H9 (cell line): Measurements from ENCODE around the gene VWA5B1. TPM values are rescaled to one million over a fixed set of nuclear protein-coding genes. Genes with fewer than 3 reads are reported as not detected.

Experiments used
- DNase-seq: peaks from one replicate; pipeline ENCODE4 v3.0.0-alpha.2; 2017
- H2AFZ ChIP-seq: one replicate; pipeline ENCODE4 v1.6.1; 2013; ENCODE audit warnings: mild to moderate bottlenecking, low read length, control low read depth, moderate library complexity
- H2AK5ac ChIP-seq: 2 replicates; pipeline ENCODE4 v1.6.1; 2013; ENCODE audit warnings: low read length, control low read depth, mixed read lengths; ENCODE audit not compliant: insufficient read length
- H2BK120ac ChIP-seq: one replicate; pipeline ENCODE4 v1.6.1; 2013; ENCODE audit warnings: low read depth, mild to moderate bottlenecking, low read length, control low read depth, inconsistent platforms; ENCODE audit not compliant: poor library complexity, severe bottlenecking
- H2BK12ac ChIP-seq: 2 replicates; pipeline ENCODE4 v1.6.1; 2013; ENCODE audit warnings: low read length, control low read depth, mixed read lengths, low read depth; ENCODE audit not compliant: insufficient read length
- H2BK15ac ChIP-seq: 2 replicates; pipeline ENCODE4 v1.6.1; 2013; ENCODE audit warnings: low read depth, low read length, control low read depth
- H2BK20ac ChIP-seq: one replicate; pipeline ENCODE4 v1.6.1; 2013; ENCODE audit warnings: low read depth, mild to moderate bottlenecking, low read length, control low read depth, inconsistent platforms; ENCODE audit not compliant: poor library complexity, severe bottlenecking
- H2BK5ac ChIP-seq: 2 replicates; pipeline ENCODE4 v1.6.1; 2013; ENCODE audit warnings: low read length, control low read depth, mixed read lengths; ENCODE audit not compliant: insufficient read length
- H3K14ac ChIP-seq: 2 replicates; pipeline ENCODE4 v1.6.1; 2013; ENCODE audit warnings: low read length, control low read depth; ENCODE audit not compliant: insufficient read depth
- H3K18ac ChIP-seq: 2 replicates; pipeline ENCODE4 v1.6.1; 2013; ENCODE audit warnings: low read depth, mild to moderate bottlenecking, mixed read lengths, low read length, control low read depth; ENCODE audit not compliant: insufficient read length
- H3K23ac ChIP-seq: 2 replicates; pipeline ENCODE4 v1.6.1; 2013; ENCODE audit warnings: low read length, control low read depth, mixed read lengths, low read depth; ENCODE audit not compliant: insufficient read length
- H3K23me2 ChIP-seq: 2 replicates; pipeline ENCODE4 v1.6.1; 2013; ENCODE audit warnings: low read depth, mild to moderate bottlenecking, mixed read lengths, low read length, control low read depth; ENCODE audit not compliant: insufficient read length, poor library complexity, severe bottlenecking
- H3K27ac ChIP-seq: 2 replicates; pipeline ENCODE4 v1.5.1; 2013; ENCODE audit warnings: low read length, control low read depth, mixed read lengths, low read depth; ENCODE audit not compliant: insufficient read length
- H3K27me3 ChIP-seq: 2 replicates; pipeline ENCODE4 v1.6.1; 2013; ENCODE audit warnings: low read length, control low read depth, inconsistent platforms; ENCODE audit not compliant: insufficient read depth
- H3K4ac ChIP-seq: 2 replicates; pipeline ENCODE4 v1.6.1; 2013; ENCODE audit warnings: low read depth, mild to moderate bottlenecking, control low read depth, inconsistent platforms, low read length, moderate library complexity
- H3K4me1 ChIP-seq: 2 replicates; pipeline ENCODE4 v1.6.1; 2013; ENCODE audit warnings: low read length, control low read depth, inconsistent platforms; ENCODE audit not compliant: insufficient read depth
- H3K4me2 ChIP-seq: 2 replicates; pipeline ENCODE4 v1.6.1; 2013; ENCODE audit warnings: low read length, control low read depth, mixed read lengths; ENCODE audit not compliant: insufficient read length, insufficient read depth
- H3K56ac ChIP-seq: 2 replicates; pipeline ENCODE4 v1.6.1; 2013; ENCODE audit warnings: low read depth, mild to moderate bottlenecking, mixed read lengths, low read length, control low read depth; ENCODE audit not compliant: insufficient read length
- H3K79me1 ChIP-seq: 2 replicates; pipeline ENCODE4 v1.6.1; 2013; ENCODE audit warnings: low read depth, mild to moderate bottlenecking, moderate library complexity, low read length, control low read depth, inconsistent platforms; ENCODE audit not compliant: insufficient read depth, poor library complexity, severe bottlenecking
- H3K79me2 ChIP-seq: 2 replicates; pipeline ENCODE4 v1.6.1; 2013; ENCODE audit warnings: low read length, control low read depth, inconsistent platforms; ENCODE audit not compliant: insufficient read depth
- H3K9ac ChIP-seq: 2 replicates; pipeline ENCODE4 v1.6.1; 2013; ENCODE audit warnings: low read length, control low read depth, mixed read lengths; ENCODE audit not compliant: insufficient read length; ENCODE audit errors: extremely low read depth
- H3K9me3 ChIP-seq: one replicate; pipeline ENCODE4 v1.6.1; 2013; ENCODE audit warnings: low read depth, low read length, inconsistent platforms; ENCODE audit not compliant: control insufficient read depth
- H3T11ph ChIP-seq: one replicate; pipeline ENCODE4 v1.6.1; 2013; ENCODE audit warnings: mild to moderate bottlenecking, low read length, control low read depth, inconsistent platforms
- H4K20me1 ChIP-seq: one replicate; pipeline ENCODE4 v1.6.1; 2013; ENCODE audit not compliant: control insufficient read depth, insufficient read length, insufficient read depth
- H4K5ac ChIP-seq: 2 replicates; pipeline ENCODE4 v1.6.1; 2013; ENCODE audit warnings: low read depth, mild to moderate bottlenecking, mixed read lengths, low read length, control low read depth; ENCODE audit not compliant: insufficient read length
- H4K8ac ChIP-seq: replicated peaks from 2 replicates; pipeline ENCODE4 v1.6.1; 2013; ENCODE audit warnings: low read length, control low read depth, mixed read lengths, low read depth; ENCODE audit not compliant: insufficient read length
- H4K91ac ChIP-seq: 2 replicates; pipeline ENCODE4 v1.6.1; 2013; ENCODE audit warnings: low read depth, mild to moderate bottlenecking, moderate library complexity, mixed read lengths, low read length, control low read depth; ENCODE audit not compliant: insufficient read length
- H3K27ac Mint-ChIP-seq, 3 experiments: 2 replicates in 2 of 3; 3 replicates in 1 of 3; pipeline ENCODE4 v1.8.0; 2020 to 2021; ENCODE audit warnings: mixed read lengths in 3 of 3, mild to moderate bottlenecking in 1 of 3, moderate library complexity in 1 of 3
- H3K27me3 Mint-ChIP-seq: 2 replicates; pipeline ENCODE4 v1.8.0; 2021; ENCODE audit warnings: low read depth, mild to moderate bottlenecking, moderate library complexity, mixed read lengths
- H3K36me3 Mint-ChIP-seq, 3 experiments: 2 replicates in 2 of 3; 3 replicates in 1 of 3; pipeline ENCODE4 v1.8.0; 2020 to 2021; ENCODE audit warnings: low read depth in 3 of 3, mixed read lengths in 3 of 3; ENCODE audit not compliant: insufficient read depth in 1 of 3
- H3K4me1 Mint-ChIP-seq, 2 experiments: 2 replicates each; pipeline ENCODE4 v1.8.0; 2020; ENCODE audit warnings: mixed read lengths in 2 of 2
- H3K4me3 Mint-ChIP-seq, 2 experiments: 2 replicates in 1 of 2; 3 replicates in 1 of 2; pipeline ENCODE4 v1.8.0; 2020 to 2021; ENCODE audit warnings: mild to moderate bottlenecking in 2 of 2, mixed read lengths in 2 of 2, moderate library complexity in 1 of 2
- H3K9me3 Mint-ChIP-seq, 2 experiments: 2 replicates in 1 of 2; 3 replicates in 1 of 2; pipeline ENCODE4 v1.8.0; 2020; ENCODE audit warnings: mild to moderate bottlenecking in 2 of 2, mixed read lengths in 2 of 2, moderate library complexity in 1 of 2
- WGBS: extraction: QIAGEN DNeasy Blood & Tissue Kit; methylation state at CpG from one replicate; pipeline ENCODE4 v1.1.7; 2013; ENCODE audit warnings: missing lambda C conversion rate, low lambda C conversion rate, mixed read lengths; ENCODE audit not compliant: insufficient read length; ENCODE audit errors: extremely low coverage; 5-methylcytosine and 5-hydroxymethylcytosine counted together
- total RNA-seq: library from RNA; stranded (reverse); gene quantifications from 2 replicates; pipeline ENCODE4 v1.2.1, GENCODE V29; 2021
- TF ChIP-seq, protein P1 (sequence below): fragments of 200-600 bp; sonication (generic); conservative IDR thresholded peaks from 3 replicates; pipeline ENCODE4 v1.8.0; 2021; ENCODE audit warnings: antibody characterized with exemption, mild to moderate bottlenecking

Gene VWA5B1
- total RNA-seq, 1 experiment from 2014 or later, result not detected

DNA sequence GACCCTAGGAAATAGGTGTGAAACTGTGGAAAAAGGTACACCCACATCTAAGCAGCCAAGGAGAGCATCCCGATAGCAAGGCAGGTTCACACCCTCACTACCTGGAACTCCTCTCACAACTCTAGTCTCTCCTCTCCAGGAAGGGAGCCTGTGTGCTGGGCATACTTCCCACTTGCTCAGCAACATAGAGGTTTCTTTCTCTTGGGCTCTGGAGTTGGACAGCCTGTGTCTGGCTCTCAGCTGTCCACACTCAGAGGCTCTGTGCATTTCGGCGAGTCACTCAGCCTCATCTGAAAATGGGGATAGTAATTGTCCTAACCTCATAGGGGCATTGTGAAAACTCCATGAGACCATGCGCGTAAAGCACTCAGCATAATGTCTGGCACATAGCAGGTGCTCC, 29.6 kb upstream of the VWA5B1 start:
- H4K91ac ChIP-seq, result no peak overlapping the region
- H3K9me3 Mint-ChIP-seq, result no peaks in the 10 kb centered on the region
- no peak overlapping the region for H4K8ac ChIP-seq
- no peak overlapping the region for H2BK5ac ChIP-seq
- H3K27me3 Mint-ChIP-seq, result peaks cover 27% of the 10 kb centered on the region
- no peak overlapping the region for H3K27ac ChIP-seq
- no peaks in the 10 kb centered on the region for H3K79me2 ChIP-seq
- no peak overlapping the region for H3K9ac ChIP-seq
- H3K4me2 ChIP-seq, result no peak overlapping the region
- no peaks in the 10 kb centered on the region for H3K36me3 Mint-ChIP-seq
- no peak overlapping the region for H2BK12ac ChIP-seq
- H3K79me1 ChIP-seq, result no peaks in the 10 kb centered on the region
- H3K27me3 ChIP-seq, result no peaks in the 10 kb centered on the region
- no peaks in the 10 kb centered on the region for H3K4me1 ChIP-seq
- no peaks in the 10 kb centered on the region for H3K23me2 ChIP-seq
- no peak overlapping the region for H3K18ac ChIP-seq
- no peaks in the 10 kb centered on the region for H4K20me1 ChIP-seq
- no peak for DNase-seq
- H3K4ac ChIP-seq, result no peak overlapping the region
- no peak overlapping the region for H2BK120ac ChIP-seq
- H3K4me1 Mint-ChIP-seq, result no peaks in the 10 kb centered on the region
- no peak overlapping the region for H2BK20ac ChIP-seq
- no CpG with 5 or more reads among the region's 5 CpGs for WGBS
- H2BK15ac ChIP-seq, result no peak overlapping the region
- H3K23ac ChIP-seq, result no peak overlapping the region
- no peak overlapping the region for H3K27ac Mint-ChIP-seq
- TF ChIP-seq, protein P1, sequence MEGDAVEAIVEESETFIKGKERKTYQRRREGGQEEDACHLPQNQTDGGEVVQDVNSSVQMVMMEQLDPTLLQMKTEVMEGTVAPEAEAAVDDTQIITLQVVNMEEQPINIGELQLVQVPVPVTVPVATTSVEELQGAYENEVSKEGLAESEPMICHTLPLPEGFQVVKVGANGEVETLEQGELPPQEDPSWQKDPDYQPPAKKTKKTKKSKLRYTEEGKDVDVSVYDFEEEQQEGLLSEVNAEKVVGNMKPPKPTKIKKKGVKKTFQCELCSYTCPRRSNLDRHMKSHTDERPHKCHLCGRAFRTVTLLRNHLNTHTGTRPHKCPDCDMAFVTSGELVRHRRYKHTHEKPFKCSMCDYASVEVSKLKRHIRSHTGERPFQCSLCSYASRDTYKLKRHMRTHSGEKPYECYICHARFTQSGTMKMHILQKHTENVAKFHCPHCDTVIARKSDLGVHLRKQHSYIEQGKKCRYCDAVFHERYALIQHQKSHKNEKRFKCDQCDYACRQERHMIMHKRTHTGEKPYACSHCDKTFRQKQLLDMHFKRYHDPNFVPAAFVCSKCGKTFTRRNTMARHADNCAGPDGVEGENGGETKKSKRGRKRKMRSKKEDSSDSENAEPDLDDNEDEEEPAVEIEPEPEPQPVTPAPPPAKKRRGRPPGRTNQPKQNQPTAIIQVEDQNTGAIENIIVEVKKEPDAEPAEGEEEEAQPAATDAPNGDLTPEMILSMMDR, result no peak
- no peak overlapping the region for H2AFZ ChIP-seq
- H3K9me3 ChIP-seq, result no peaks in the 10 kb centered on the region
- no peak overlapping the region for H4K5ac ChIP-seq
- no peak overlapping the region for H3K4me3 Mint-ChIP-seq
- H3K56ac ChIP-seq, result no peak overlapping the region
- no peak overlapping the region for H2AK5ac ChIP-seq
- no peak overlapping the region for H3K14ac ChIP-seq
- no peak overlapping the region for H3T11ph ChIP-seq
